HG03442 (cell line): ENCODE results near the gene SETBP1.

Experiments
- ATAC-seq: cut with Tn5 transposase; IDR thresholded peaks from one replicate; pipeline ENCODE4 v1.9.1; 2021; ENCODE audit warnings: mild to moderate bottlenecking, moderate library complexity; ENCODE audit not compliant: unreplicated experiment

SETBP1 gene

GRCh38 chr18:44679056-44679913, 1.4 kb upstream of the SETBP1 start:
- peak; percentile 88 for ATAC-seq

- ATAC-seq, result no peak
Observed at GRCh38 chr18:44679914-44680272, 795 bp upstream of the SETBP1 start.

DNA sequence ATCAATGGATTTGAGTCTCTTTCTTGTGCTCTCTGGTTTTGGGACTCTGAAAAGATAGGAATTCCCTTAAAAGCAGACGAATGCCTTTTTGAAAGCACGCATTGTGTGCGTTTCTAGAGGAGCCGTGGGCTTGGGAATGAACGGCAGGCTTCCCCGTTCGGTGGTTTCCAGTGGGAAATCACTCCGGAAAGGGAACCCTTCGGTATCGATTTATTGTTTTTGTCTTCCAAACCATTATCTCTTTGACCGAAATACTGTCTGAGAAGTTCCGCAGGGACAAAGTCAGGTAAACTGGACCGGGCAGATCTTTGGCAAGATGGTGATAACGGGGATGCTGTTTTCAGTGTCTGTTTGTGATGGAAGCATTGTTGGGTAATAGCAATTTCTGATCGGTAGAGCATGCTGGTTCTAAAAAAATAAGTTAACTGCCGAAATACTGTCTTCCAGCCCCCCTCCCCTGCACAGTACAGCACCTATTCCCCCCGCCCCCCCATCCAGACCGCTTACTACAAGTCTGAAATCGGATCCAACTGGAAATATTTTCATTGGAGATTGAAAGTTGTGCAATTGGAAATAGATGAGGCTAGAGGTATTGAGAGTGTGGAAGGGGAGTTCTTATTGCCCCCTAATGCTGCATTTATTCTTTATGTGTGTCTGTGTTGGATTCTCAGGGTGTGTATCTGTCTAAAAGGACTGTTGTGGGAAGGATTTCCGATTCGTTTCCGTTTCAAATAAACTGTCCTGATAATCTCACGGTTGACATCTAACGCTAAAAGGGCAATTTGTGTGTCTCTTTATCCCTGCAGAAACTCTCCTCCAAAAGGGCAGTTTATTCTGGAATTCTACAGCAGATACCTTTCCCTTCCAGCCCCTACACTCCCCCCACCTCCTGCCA, 635 bp downstream of the SETBP1 start:
- ATAC-seq, result no peak

- no peak for ATAC-seq
Observed at GRCh38 chr18:44682201-44682870, 1.6 kb downstream of the SETBP1 start.

DNA sequence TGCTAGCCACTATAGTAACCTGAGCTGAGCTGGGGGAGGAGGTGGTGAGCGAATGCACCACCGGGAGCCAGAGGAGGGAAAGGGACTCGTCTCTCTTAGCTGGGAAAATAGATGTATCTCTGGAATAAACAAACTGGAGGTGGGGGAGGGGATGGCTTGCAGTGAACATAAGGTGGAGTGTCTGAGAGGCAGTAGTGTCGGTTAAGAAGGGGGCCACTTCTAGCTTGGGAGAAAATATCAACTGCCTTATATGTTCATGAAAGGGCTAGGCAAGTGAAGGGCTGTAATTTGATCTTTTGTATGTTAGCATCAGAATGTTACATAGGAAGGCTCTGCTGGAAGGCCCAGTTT, 2.2 kb downstream of the SETBP1 start:
- no peak for ATAC-seq

DNA sequence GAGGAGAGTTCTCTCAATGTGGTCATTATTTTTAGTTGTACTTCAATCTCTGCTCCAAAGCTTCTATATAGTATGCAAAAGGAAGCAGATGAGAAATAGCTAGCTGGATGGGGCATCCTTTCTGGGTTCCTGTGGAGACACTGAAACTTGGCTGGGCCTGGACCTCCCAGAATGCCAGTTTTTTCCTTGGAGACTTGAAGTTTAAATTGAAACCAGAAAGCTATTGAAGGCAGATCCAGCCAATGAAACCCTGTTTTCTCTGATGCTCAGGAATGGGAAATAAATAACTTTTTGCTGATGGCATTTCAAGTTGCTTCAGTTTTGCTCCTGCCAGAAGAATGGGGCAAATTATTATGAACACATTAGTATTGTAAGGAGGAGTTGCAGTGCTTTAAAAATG, 2.9 kb downstream of the SETBP1 start:
- ATAC-seq, result no peak

- no peak for ATAC-seq
Observed at GRCh38 chr18:44685296-44685695, 4.6 kb downstream of the SETBP1 start.

DNA sequence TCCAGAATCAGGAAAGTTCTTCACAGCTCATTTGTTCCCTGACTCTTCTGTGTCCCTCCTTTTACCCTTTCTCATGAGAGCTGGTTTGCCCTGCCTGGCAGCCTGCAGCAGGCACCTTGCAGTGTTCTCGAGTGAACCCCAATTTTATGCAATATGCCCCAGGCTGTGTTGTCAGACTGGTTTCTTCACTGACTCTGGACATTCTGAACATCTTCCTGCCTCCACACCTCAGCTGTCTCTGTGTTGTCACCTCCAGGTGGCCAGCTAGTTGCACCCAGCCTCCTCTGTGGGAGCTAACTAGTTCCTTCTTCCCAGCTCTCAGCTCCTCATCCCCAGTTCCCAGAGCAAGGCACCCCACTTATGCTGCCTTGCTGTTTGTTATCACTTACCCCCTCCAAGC, 5.5 kb downstream of the SETBP1 start:
- no peak for ATAC-seq

GRCh38 chr18:44687421-44687820, 6.7 kb downstream of the SETBP1 start:
- ATAC-seq, result no peak

DNA sequence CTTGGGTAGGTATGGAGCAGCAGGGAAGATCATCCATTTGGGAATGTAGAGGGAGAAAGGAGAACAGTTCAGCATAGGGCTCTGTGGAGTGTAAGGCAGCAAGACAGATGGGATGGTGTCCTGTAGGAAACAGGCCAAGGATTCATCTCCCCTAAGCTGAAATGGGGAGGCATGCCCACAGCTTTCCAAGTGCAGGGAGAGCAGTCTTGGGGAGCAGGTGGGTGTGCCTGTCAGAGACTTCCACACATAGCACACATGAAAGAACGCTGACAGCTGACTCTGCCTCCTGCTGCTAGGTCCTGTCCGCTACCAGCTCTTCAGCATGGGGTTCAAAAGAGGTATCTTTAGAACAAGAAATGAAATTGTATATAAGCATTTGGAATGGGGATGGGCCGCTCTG, 9.0 kb downstream of the SETBP1 start:
- ATAC-seq, result no peak

GRCh38 chr18:44691148-44691925, 10.6 kb downstream of the SETBP1 start:
- ATAC-seq, result no peak

- no peak for ATAC-seq
Observed at GRCh38 chr18:44693030-44693784, 12.5 kb downstream of the SETBP1 start.

GRCh38 chr18:44695503-44695902, 14.8 kb downstream of the SETBP1 start:
- no peak for ATAC-seq

DNA sequence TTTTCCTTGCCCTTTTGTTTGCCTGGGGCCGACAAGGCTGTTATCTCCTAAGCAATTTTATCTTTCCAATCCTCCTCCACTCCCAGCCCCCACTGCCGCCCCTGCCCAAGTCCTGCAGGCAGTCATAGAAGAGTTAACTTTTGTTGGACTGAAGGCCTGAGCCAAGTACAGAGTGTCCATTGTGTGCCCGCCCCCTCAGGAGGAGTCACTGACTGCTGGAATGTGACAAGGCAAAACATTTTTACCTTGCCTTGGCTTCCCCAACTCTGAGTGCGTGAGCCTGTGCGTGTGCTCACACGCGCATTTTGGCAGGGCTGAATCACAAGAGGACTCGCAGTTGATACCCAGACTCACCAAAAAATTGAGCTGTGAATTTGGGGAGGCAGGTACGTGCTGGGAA, 16.2 kb downstream of the SETBP1 start:
- no peak for ATAC-seq

- ATAC-seq, result no peak
Observed at GRCh38 chr18:44697315-44697714, 16.6 kb downstream of the SETBP1 start.

- no peak for ATAC-seq
Observed at GRCh38 chr18:44698518-44698917, 17.8 kb downstream of the SETBP1 start.

- ATAC-seq, result no peak
Observed at GRCh38 chr18:44699572-44700261, 19.0 kb downstream of the SETBP1 start.

DNA sequence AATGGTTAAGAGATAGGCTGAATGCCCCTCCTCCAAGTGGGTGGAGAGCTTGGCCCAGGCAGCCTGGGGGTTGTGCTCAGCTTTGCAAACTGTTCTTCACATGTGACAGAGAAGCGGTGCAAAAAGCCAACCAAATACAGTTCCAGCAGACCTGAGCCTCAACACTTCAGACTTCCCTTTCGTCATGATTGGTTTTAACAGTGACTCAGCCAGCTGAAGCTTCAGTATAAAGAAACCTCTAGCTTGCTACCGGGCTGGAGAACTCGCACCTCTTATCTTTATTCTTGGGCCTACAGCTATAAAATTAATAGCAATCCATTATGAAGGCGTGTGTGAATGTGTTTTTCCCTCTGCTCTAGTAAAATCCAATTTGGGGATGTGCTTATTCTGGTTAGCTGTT, 20.0 kb downstream of the SETBP1 start:
- ATAC-seq, result peak; percentile 47

DNA sequence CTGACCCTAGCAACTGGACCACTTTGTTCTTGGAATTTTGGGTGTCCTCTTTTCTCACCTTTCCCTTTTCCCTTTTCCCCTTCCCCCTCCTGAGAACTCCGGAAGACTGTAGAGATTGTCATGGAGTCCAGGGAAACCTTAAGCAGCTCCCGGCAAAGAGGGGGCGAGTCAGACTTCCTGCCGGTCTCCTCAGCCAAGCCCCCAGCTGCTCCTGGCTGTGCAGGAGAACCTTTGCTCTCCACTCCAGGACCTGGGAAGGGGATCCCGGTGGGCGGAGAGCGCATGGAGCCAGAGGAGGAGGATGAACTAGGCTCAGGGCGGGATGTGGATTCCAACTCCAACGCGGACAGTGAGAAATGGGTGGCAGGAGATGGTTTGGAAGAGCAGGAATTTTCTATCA, 20.5 kb downstream of the SETBP1 start:
- ATAC-seq, result no peak

DNA sequence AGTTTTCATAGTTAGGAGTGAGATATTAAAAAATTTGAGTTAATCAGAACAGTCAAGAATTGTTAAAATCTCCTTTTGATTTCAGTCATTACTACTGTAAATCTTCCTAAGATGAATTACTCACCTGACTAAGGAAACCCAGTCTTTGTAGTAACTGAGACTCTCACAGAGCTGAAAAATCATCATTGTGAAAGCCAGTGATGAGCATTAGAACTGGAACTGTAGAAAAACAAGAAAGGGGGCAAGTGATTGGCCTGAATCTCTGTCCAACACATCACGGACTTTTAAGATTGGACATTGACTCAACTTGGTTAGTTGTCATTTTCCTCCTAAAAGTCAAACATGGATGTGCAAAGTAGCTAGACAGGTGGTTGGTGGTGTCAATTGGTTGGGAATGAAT, 21.9 kb downstream of the SETBP1 start:
- ATAC-seq, result no peak
